HepG2 (cell line): Measurements from ENCODE around the gene FGFR3. TPM values are rescaled to one million over a fixed set of nuclear protein-coding genes. Genes with fewer than 3 reads are reported as not detected.

Source experiments
- ARID2 ChIP-seq: sonication (generic); formaldehyde crosslinking; IDR thresholded peaks from 2 replicates; pipeline ENCODE4 v1.8.1; 2022; ENCODE audit warnings: mild to moderate bottlenecking, missing genetic modification reagents, borderline replicate concordance
- ATF2 ChIP-seq: sonication (generic); formaldehyde crosslinking; IDR thresholded peaks from 2 replicates; pipeline ENCODE4 v1.4.0; 2020; ENCODE audit warnings: missing genetic modification reagents
- BORCS8-MEF2B ChIP-seq: sonication (generic); formaldehyde crosslinking; IDR thresholded peaks from 2 replicates; pipeline ENCODE4 v1.8.0; 2022; ENCODE audit warnings: mild to moderate bottlenecking, missing genetic modification reagents
- FOXK2 ChIP-seq: fragments of 450-650 bp; IDR thresholded peaks from 2 replicates; pipeline ENCODE4 v1.6.1; 2016
- GLI4 ChIP-seq: sonication (generic); formaldehyde crosslinking; IDR thresholded peaks from 2 replicates; pipeline ENCODE4 v1.5.1; 2020; ENCODE audit warnings: missing genetic modification reagents, mild to moderate bottlenecking, moderate library complexity, borderline replicate concordance
- SKIL ChIP-seq: sonication (generic); formaldehyde crosslinking; IDR thresholded peaks from 2 replicates; pipeline ENCODE4 v1.8.0; 2022; ENCODE audit warnings: missing genetic modification reagents, mild to moderate bottlenecking, moderate library complexity, borderline replicate concordance
- ZHX2 ChIP-seq, 2 experiments: sonication (generic) in 1 of 2; formaldehyde crosslinking in 1 of 2; IDR thresholded peaks; 2 replicates each; pipeline versions ENCODE4 v1.6.1 to v1.9.0; 2014 to 2022; ENCODE audit warnings: antibody characterized with exemption in 1 of 2, borderline replicate concordance in 1 of 2, inconsistent platforms in 1 of 2, low read depth in 1 of 2, missing genetic modification reagents in 1 of 2
- ZNF292 ChIP-seq: sonication (generic); formaldehyde crosslinking; IDR thresholded peaks from 2 replicates; pipeline ENCODE4 v1.8.1; 2022; ENCODE audit warnings: mild to moderate bottlenecking, low read depth, missing genetic modification reagents, borderline replicate concordance
- ZNF44 ChIP-seq: sonication (generic); formaldehyde crosslinking; IDR thresholded peaks from 2 replicates; pipeline ENCODE4 v1.5.1; 2020; ENCODE audit warnings: mild to moderate bottlenecking, missing genetic modification reagents
- ZNF441 ChIP-seq: sonication (generic); formaldehyde crosslinking; IDR thresholded peaks from 2 replicates; pipeline ENCODE4 v1.7.0; 2021; ENCODE audit warnings: missing genetic modification reagents, borderline replicate concordance
- ZNF724P ChIP-seq: sonication (generic); formaldehyde crosslinking; IDR thresholded peaks from 2 replicates; pipeline ENCODE4 v1.8.0; 2022; ENCODE audit warnings: missing genetic modification reagents, borderline replicate concordance
- ZNF777 ChIP-seq: sonication (generic); formaldehyde crosslinking; IDR thresholded peaks from 2 replicates; pipeline ENCODE4 v1.4.0; 2020; ENCODE audit warnings: missing genetic modification reagents
- ZSCAN20 ChIP-seq: sonication (generic); formaldehyde crosslinking; IDR thresholded peaks from 2 replicates; pipeline ENCODE4 v1.4.0; 2020; ENCODE audit warnings: missing genetic modification reagents, mild to moderate bottlenecking, borderline replicate concordance
- polyA plus RNA-seq, 8 experiments: library from polyadenylated mRNA; depleted of rRNA in 3 of 8; stranded (reverse) in 7 of 8; unstranded in 1 of 8; fragments of >200 nt; fragmentation: Illumina TruSeq in 4 of 8; extraction: Trizol in 4 of 8; gene quantifications; 2 replicates each; pipeline versions ENCODE4 v1.2.1 to v1.2.3, GENCODE V29; 2011 to 2016; ENCODE audit warnings: low read depth in 4 of 8, missing spikeins in 1 of 8, mixed read lengths in 1 of 8; ENCODE audit not compliant: insufficient read depth in 1 of 8
- total RNA-seq, 5 experiments: library from RNA; depleted of rRNA; stranded (reverse); fragments of >200 nt; fragmentation: Illumina TruSeq; extraction: Trizol; gene quantifications; 2 replicates each; pipeline ENCODE4 v1.2.3, GENCODE V29; 2016; ENCODE audit warnings: low read depth in 1 of 5
- TF ChIP-seq, protein P1 (sequence below): sonication (generic); formaldehyde crosslinking; IDR thresholded peaks from 2 replicates; pipeline ENCODE4 v1.5.0; 2020; ENCODE audit warnings: mild to moderate bottlenecking, missing genetic modification reagents
- TF ChIP-seq, protein P2 (sequence below): sonication (generic); formaldehyde crosslinking; IDR thresholded peaks from 2 replicates; pipeline ENCODE4 v1.8.0; 2022; ENCODE audit warnings: missing genetic modification reagents, mild to moderate bottlenecking, inconsistent platforms, borderline replicate concordance

FGFR3 gene
- total and polyA plus RNA-seq, 2 of the 13 experiments (the other 11 are each of a cell fraction or from before 2014, with no cell fraction given): 103 to 109 TPM

GRCh38 chr4:1763550-1764080, 29.5 kb upstream of the FGFR3 start (continued):
- TF ChIP-seq, protein P1, sequence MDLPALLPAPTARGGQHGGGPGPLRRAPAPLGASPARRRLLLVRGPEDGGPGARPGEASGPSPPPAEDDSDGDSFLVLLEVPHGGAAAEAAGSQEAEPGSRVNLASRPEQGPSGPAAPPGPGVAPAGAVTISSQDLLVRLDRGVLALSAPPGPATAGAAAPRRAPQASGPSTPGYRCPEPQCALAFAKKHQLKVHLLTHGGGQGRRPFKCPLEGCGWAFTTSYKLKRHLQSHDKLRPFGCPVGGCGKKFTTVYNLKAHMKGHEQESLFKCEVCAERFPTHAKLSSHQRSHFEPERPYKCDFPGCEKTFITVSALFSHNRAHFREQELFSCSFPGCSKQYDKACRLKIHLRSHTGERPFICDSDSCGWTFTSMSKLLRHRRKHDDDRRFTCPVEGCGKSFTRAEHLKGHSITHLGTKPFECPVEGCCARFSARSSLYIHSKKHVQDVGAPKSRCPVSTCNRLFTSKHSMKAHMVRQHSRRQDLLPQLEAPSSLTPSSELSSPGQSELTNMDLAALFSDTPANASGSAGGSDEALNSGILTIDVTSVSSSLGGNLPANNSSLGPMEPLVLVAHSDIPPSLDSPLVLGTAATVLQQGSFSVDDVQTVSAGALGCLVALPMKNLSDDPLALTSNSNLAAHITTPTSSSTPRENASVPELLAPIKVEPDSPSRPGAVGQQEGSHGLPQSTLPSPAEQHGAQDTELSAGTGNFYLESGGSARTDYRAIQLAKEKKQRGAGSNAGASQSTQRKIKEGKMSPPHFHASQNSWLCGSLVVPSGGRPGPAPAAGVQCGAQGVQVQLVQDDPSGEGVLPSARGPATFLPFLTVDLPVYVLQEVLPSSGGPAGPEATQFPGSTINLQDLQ (CRISPR knock-in tag): no peak
- no peak for TF ChIP-seq ZNF441 (CRISPR knock-in tag)
- no peak for TF ChIP-seq BORCS8-MEF2B (CRISPR knock-in tag)
- no peak for TF ChIP-seq ZNF44
- TF ChIP-seq ZNF724P: no peak
- no peak; the same call in 1 of the 2 replicates for TF ChIP-seq ATF2 (CRISPR knock-in tag)
- no peak for TF ChIP-seq GLI4 (CRISPR knock-in tag)
- no peak for TF ChIP-seq ZNF292 (CRISPR knock-in tag)
- TF ChIP-seq ZSCAN20 (CRISPR knock-in tag): no peak
- TF ChIP-seq FOXK2: no peak
- no peak for TF ChIP-seq ZHX2 (IDR thresholded peaks at IDR 0.05; ENCODE audit: low read depth)
- TF ChIP-seq ZHX2 (CRISPR knock-in tag; IDR thresholded peaks at IDR 0.05; ENCODE audit: borderline replicate concordance): no peak
- TF ChIP-seq ZNF777 (CRISPR knock-in tag): no peak; the same call in 1 of the 2 replicates
- TF ChIP-seq SKIL (CRISPR knock-in tag): no peak
- TF ChIP-seq ARID2 (CRISPR knock-in tag): no peak
- TF ChIP-seq, protein P2, sequence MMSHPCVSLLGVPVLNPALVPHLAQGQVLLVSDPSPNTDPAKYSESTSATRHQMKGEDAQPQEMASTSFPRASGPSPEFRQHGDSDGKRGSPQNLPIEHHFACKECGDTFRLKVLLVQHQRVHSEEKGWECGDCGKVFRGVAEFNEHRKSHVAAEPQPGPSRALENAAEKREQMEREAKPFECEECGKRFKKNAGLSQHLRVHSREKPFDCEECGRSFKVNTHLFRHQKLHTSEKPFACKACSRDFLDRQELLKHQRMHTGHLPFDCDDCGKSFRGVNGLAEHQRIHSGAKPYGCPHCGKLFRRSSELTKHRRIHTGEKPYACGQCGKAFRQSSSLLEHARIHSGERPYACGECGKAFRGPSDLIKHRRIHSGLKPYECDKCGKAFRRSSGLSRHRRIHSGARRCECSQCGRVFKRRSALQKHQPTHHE (CRISPR knock-in tag): no peak
